Keratinocyte (primary cell): ENCODE data around the gene RACGAP1. TPM values are rescaled to one million over a fixed set of nuclear protein-coding genes. Genes with fewer than 3 reads are reported as not detected.

Experiments
- DNase-seq: peaks from one replicate; pipeline ENCODE4 v3.0.0-alpha.2; 2011; ENCODE audit warnings: low read depth, missing footprints, low spot score
- FAIRE-seq: peaks from 2 replicates; lab custom pipeline; 2011; peaks lifted over from hg19 to GRCh38; lab: Jason Lieb, UNC
- H2AFZ ChIP-seq: 2 replicates; pipeline ENCODE4 v1.6.0; 2012; ENCODE audit warnings: low read length, control low read depth, inconsistent platforms; ENCODE audit not compliant: control insufficient read depth
- H3K27ac ChIP-seq: 2 replicates; pipeline ENCODE4 v1.5.1; 2011; ENCODE audit warnings: low read length; ENCODE audit not compliant: control insufficient read depth, insufficient read depth
- H3K27me3 ChIP-seq: 3 replicates; pipeline ENCODE4 v1.6.0; 2011; ENCODE audit warnings: low read length; ENCODE audit not compliant: control insufficient read depth, insufficient read depth; ENCODE audit errors: extremely low read depth
- H3K36me3 ChIP-seq, 2 experiments: 2 replicates in 1 of 2; 3 replicates in 1 of 2; pipeline ENCODE4 v1.5.1; 2011; ENCODE audit warnings: low read length in 2 of 2, mild to moderate bottlenecking in 1 of 2; ENCODE audit not compliant: control insufficient read depth in 2 of 2, insufficient read depth in 2 of 2; ENCODE audit errors: extremely low read depth in 1 of 2
- H3K4me1 ChIP-seq: 3 replicates; pipeline ENCODE4 v1.5.1; 2011; ENCODE audit warnings: low read length; ENCODE audit not compliant: control insufficient read depth, insufficient read depth; ENCODE audit errors: extremely low read depth
- H3K4me2 ChIP-seq: 3 replicates; pipeline ENCODE4 v1.6.0; 2011; ENCODE audit warnings: low read depth, low read length; ENCODE audit not compliant: control insufficient read depth, insufficient read depth; ENCODE audit errors: extremely low read depth
- H3K4me3 ChIP-seq, 3 experiments: fragments of 200-600 bp in 1 of 3; sonication (generic) in 1 of 3; 2 replicates in 2 of 3; 3 replicates in 1 of 3; pipeline ENCODE4 v1.5.1; 2011 to 2016; ENCODE audit warnings: low read length in 3 of 3, mild to moderate bottlenecking in 3 of 3, control low read depth in 2 of 3, inconsistent platforms in 1 of 3, low read depth in 1 of 3, mixed read lengths in 1 of 3, mixed run types in 1 of 3, moderate library complexity in 1 of 3; ENCODE audit not compliant: control insufficient read depth in 2 of 3, insufficient read depth in 2 of 3; ENCODE audit errors: extremely low read depth in 1 of 3
- H3K79me2 ChIP-seq: 2 replicates; pipeline ENCODE4 v1.6.0; 2012; ENCODE audit warnings: low read length; ENCODE audit not compliant: control insufficient read depth, insufficient read depth
- H3K9ac ChIP-seq: 3 replicates; pipeline ENCODE4 v1.6.0; 2011; ENCODE audit warnings: low read length; ENCODE audit not compliant: control insufficient read depth, insufficient read depth; ENCODE audit errors: extremely low read depth
- H3K9me1 ChIP-seq: 3 replicates; pipeline ENCODE4 v1.6.0; 2011; ENCODE audit warnings: low read length; ENCODE audit not compliant: control insufficient read depth, insufficient read depth; ENCODE audit errors: extremely low read depth
- H3K9me3 ChIP-seq: 2 replicates; pipeline ENCODE4 v1.5.1; 2012; ENCODE audit warnings: low read depth, low read length; ENCODE audit not compliant: control insufficient read depth
- H4K20me1 ChIP-seq: 3 replicates; pipeline ENCODE4 v1.6.0; 2011; ENCODE audit warnings: low read length; ENCODE audit not compliant: control insufficient read depth, insufficient read depth; ENCODE audit errors: extremely low read depth
- CTCF ChIP-seq, 3 experiments: IDR thresholded peaks in 1 of 3; conservative IDR thresholded peaks in 1 of 3; optimal IDR thresholded peaks in 1 of 3; 2 replicates in 2 of 3; 3 replicates in 1 of 3; pipeline versions ENCODE3 to v1.5.1; 2011; ENCODE audit warnings: low read length in 3 of 3, mild to moderate bottlenecking in 3 of 3, moderate library complexity in 2 of 3, control low read depth in 1 of 3, inconsistent platforms in 1 of 3; ENCODE audit not compliant: insufficient read depth in 2 of 3; ENCODE audit errors: extremely low read depth in 1 of 3
- EZH2 ChIP-seq: IDR thresholded peaks from one replicate; pipeline ENCODE4 v1.6.1; 2012; ENCODE audit warnings: inconsistent platforms, mild to moderate bottlenecking, low read length, moderate library complexity
- dilution Hi-C: fragments of 300-500 bp; cut with MboI; formaldehyde crosslinking; loops from one replicate; pipeline ENCODE4 v1.7.0; 2020; ENCODE audit warnings: low sequenced_read_pairs; ENCODE audit not compliant: extremely low pct_ligation_motif_present
- polyA plus RNA-seq, 5 experiments: library from polyadenylated mRNA; depleted of rRNA in 3 of 5; stranded (reverse) in 3 of 5; stranded (forward) in 1 of 5; unstranded in 1 of 5; fragments of >200 nt; gene quantifications; 1 replicate in 1 of 5; 2 replicates in 3 of 5; 3 replicates in 1 of 5; pipeline versions ENCODE4 v1.2.1 to v1.2.3, GENCODE V29; 2011 to 2012; ENCODE audit warnings: missing spikeins in 2 of 5, low read depth in 1 of 5, low replicate concordance in 1 of 5

RACGAP1 gene
- polyA plus RNA-seq, 1 donor (not counting 4 experiments of a cell fraction or from before 2014, with no cell fraction given), result 57.1 TPM

- Histone ChIP-seq H3K27me3 (no peaks in the 10 kb centered on the region), H3K4me1 (peaks cover 8% of the 10 kb centered on the region), H3K9me3 (no peaks in the 10 kb centered on the region), H3K9me1 (no peaks in the 10 kb centered on the region), H3K27ac (no peak overlapping the region), H4K20me1 (no peaks in the 10 kb centered on the region), H3K4me3 (no peak overlapping the region), H3K79me2 (peaks cover 72% of the 10 kb centered on the region), H3K4me2 (no peak overlapping the region), H3K36me3 (peaks cover 0 to 7% of the 10 kb centered on the region in 2 experiments), H2AFZ (no peak overlapping the region), H3K9ac (no peak overlapping the region)
- dilution Hi-C loops, result no loop called here
- no peak for TF ChIP-seq EZH2
- TF ChIP-seq CTCF (optimal IDR thresholded peaks at IDR 0.05 in 1 of 3, IDR thresholded peaks at IDR 0.05 in 1 of 3, conservative IDR thresholded peaks at IDR 0.05 in 1 of 3; ENCODE audit: extremely low read depth in 1 of 3, insufficient read depth in 2 of 3, low read length in 3 of 3), result no peak
- DNase-seq (no peak), FAIRE-seq (no peak)
Measured at GRCh38 chr12:50022903-50023302, 2.4 kb downstream of the RACGAP1 start.

GRCh38 chr12:50021031-50021430 lies 4.3 kb downstream of the RACGAP1 start:
- H3K9ac ChIP-seq, result no peak overlapping the region

More at GRCh38 chr12:50021031-50021430, 4.3 kb downstream of the RACGAP1 start:
- FAIRE-seq, result no peak
- H3K36me3 ChIP-seq, result peaks cover 0 to 11% of the 10 kb centered on the region in 2 experiments
- H3K27me3 ChIP-seq, result no peaks in the 10 kb centered on the region
- H3K9me1 ChIP-seq, result no peaks in the 10 kb centered on the region
- peaks cover 86% of the 10 kb centered on the region for H3K79me2 ChIP-seq
- H3K27ac ChIP-seq, result no peak overlapping the region
- no peak overlapping the region for H3K4me2 ChIP-seq
- no peaks in the 10 kb centered on the region for H3K9me3 ChIP-seq
- H3K4me3 ChIP-seq, result no peak overlapping the region
- dilution Hi-C loops, result no loop called here
- DNase-seq, result no peak
- H2AFZ ChIP-seq, result no peak overlapping the region
- no peaks in the 10 kb centered on the region for H4K20me1 ChIP-seq
- TF ChIP-seq EZH2, result no peak
- TF ChIP-seq CTCF (optimal IDR thresholded peaks at IDR 0.05 in 1 of 3, IDR thresholded peaks at IDR 0.05 in 1 of 3, conservative IDR thresholded peaks at IDR 0.05 in 1 of 3; ENCODE audit: extremely low read depth in 1 of 3, insufficient read depth in 2 of 3, low read length in 3 of 3), result no peak
- H3K4me1 ChIP-seq, result peaks cover 8% of the 10 kb centered on the region
